SK-N-SH treated with all-trans-retinoic acid at 6 μM for 48 hours (cell line): Measurements from ENCODE around the gene HADHA.
"Not testable (repeated sequence)": the region's sequence is repeated elsewhere in the genome, so short reads cannot be mapped to it uniquely, and the experiment has no call there.

Experiments
- ATAC-seq: fragments of 200-7000 bp; cut with Tn5 transposase; 3 replicates; pipeline ENCODE4 v1.9.1; 2020; ENCODE audit warnings: mild to moderate bottlenecking, moderate library complexity
- ARNTL ChIP-seq: fragments of 450-650 bp; formaldehyde crosslinking; IDR thresholded peaks from 2 replicates; pipeline ENCODE4 v1.5.0; 2020; ENCODE audit warnings: low read depth, mild to moderate bottlenecking, moderate library complexity, borderline replicate concordance
- BACH2 ChIP-seq: fragments of 250-450 bp; sonication (Bioruptor Pico); IDR thresholded peaks from 2 replicates; pipeline ENCODE4 v1.9.0; 2021; ENCODE audit warnings: mild to moderate bottlenecking, borderline replicate concordance
- CSDC2 ChIP-seq: fragments of 250-450 bp; sonication (Bioruptor Pico); IDR thresholded peaks from 2 replicates; pipeline ENCODE4 v1.5.0; 2020; ENCODE audit warnings: mild to moderate bottlenecking, moderate library complexity
- CSRNP3 ChIP-seq: fragments of 250-450 bp; sonication (Bioruptor Pico); IDR thresholded peaks from 2 replicates; pipeline ENCODE4 v1.5.1; 2021; ENCODE audit warnings: mild to moderate bottlenecking, moderate library complexity
- ESRRG ChIP-seq: fragments of 250-450 bp; sonication (Bioruptor Pico); IDR thresholded peaks from 2 replicates; pipeline ENCODE4 v1.6.1; 2021; ENCODE audit warnings: mild to moderate bottlenecking
- GLIS3 ChIP-seq: fragments of 250-450 bp; sonication (Bioruptor Pico); IDR thresholded peaks from 2 replicates; pipeline ENCODE4 v1.5.0; 2020; ENCODE audit warnings: mild to moderate bottlenecking, moderate library complexity
- ISL1 ChIP-seq: fragments of 250-450 bp; sonication (Bioruptor Pico); IDR thresholded peaks from 2 replicates; pipeline ENCODE4 v2.1.2; 2022; ENCODE audit warnings: mild to moderate bottlenecking, moderate library complexity
- OSR1 ChIP-seq: fragments of 250-450 bp; sonication (Bioruptor Pico); IDR thresholded peaks from 2 replicates; pipeline ENCODE4 v1.8.0; 2022; ENCODE audit warnings: moderate library complexity, mild to moderate bottlenecking, inconsistent platforms
- PPARA ChIP-seq: fragments of 250-450 bp; sonication (Bioruptor Pico); IDR thresholded peaks from 2 replicates; pipeline ENCODE4 v1.5.0; 2020; ENCODE audit warnings: mild to moderate bottlenecking, borderline replicate concordance
- RARB ChIP-seq: fragments of 250-450 bp; sonication (Bioruptor Pico); IDR thresholded peaks from 2 replicates; pipeline ENCODE4 v1.8.0; 2021; ENCODE audit warnings: mild to moderate bottlenecking, moderate library complexity
- SNAI2 ChIP-seq: fragments of 250-450 bp; sonication (Bioruptor Pico); IDR thresholded peaks from 2 replicates; pipeline ENCODE4 v1.5.0; 2020; ENCODE audit warnings: mild to moderate bottlenecking, moderate library complexity
- TCF4 ChIP-seq: fragments of 250-450 bp; sonication (Bioruptor Pico); IDR thresholded peaks from 2 replicates; pipeline ENCODE4 v1.8.0; 2021; ENCODE audit warnings: mild to moderate bottlenecking, moderate library complexity, borderline replicate concordance
- TSHZ2 ChIP-seq: fragments of 250-450 bp; sonication (Bioruptor Pico); IDR thresholded peaks from 2 replicates; pipeline ENCODE4 v1.5.0; 2020; ENCODE audit warnings: mild to moderate bottlenecking, moderate library complexity
- ZC3H10 ChIP-seq: fragments of 250-450 bp; sonication (Bioruptor Pico); IDR thresholded peaks from 2 replicates; pipeline ENCODE4 v1.5.1; 2021; ENCODE audit warnings: mild to moderate bottlenecking, moderate library complexity
- ZFP3 ChIP-seq: fragments of 250-450 bp; sonication (Bioruptor Pico); IDR thresholded peaks from 2 replicates; pipeline ENCODE4 v1.5.0; 2020; ENCODE audit warnings: mild to moderate bottlenecking, moderate library complexity
- ZFP30 ChIP-seq: fragments of 450-650 bp; formaldehyde crosslinking; IDR thresholded peaks from 2 replicates; pipeline ENCODE4 v1.5.0; 2022; ENCODE audit warnings: mild to moderate bottlenecking, moderate library complexity
- ZNF70 ChIP-seq: fragments of 450-650 bp; formaldehyde crosslinking; IDR thresholded peaks from 2 replicates; pipeline ENCODE4 v1.5.0; 2020; ENCODE audit warnings: mild to moderate bottlenecking, moderate library complexity
- ZNF8 ChIP-seq: fragments of 450-650 bp; formaldehyde crosslinking; IDR thresholded peaks from 2 replicates; pipeline ENCODE4 v1.5.0; 2020; ENCODE audit warnings: mild to moderate bottlenecking, moderate library complexity
- TF ChIP-seq, protein P1 (sequence below): fragments of 250-450 bp; sonication (Bioruptor Pico); IDR thresholded peaks from 2 replicates; pipeline ENCODE4 v1.5.1; 2020; ENCODE audit warnings: low read depth, mild to moderate bottlenecking, moderate library complexity
- TF ChIP-seq, protein P2 (sequence below): fragments of 250-450 bp; sonication (Bioruptor Pico); IDR thresholded peaks from 2 replicates; pipeline ENCODE4 v1.8.0; 2020; ENCODE audit warnings: mild to moderate bottlenecking, moderate library complexity, borderline replicate concordance

The HADHA gene

DNA sequence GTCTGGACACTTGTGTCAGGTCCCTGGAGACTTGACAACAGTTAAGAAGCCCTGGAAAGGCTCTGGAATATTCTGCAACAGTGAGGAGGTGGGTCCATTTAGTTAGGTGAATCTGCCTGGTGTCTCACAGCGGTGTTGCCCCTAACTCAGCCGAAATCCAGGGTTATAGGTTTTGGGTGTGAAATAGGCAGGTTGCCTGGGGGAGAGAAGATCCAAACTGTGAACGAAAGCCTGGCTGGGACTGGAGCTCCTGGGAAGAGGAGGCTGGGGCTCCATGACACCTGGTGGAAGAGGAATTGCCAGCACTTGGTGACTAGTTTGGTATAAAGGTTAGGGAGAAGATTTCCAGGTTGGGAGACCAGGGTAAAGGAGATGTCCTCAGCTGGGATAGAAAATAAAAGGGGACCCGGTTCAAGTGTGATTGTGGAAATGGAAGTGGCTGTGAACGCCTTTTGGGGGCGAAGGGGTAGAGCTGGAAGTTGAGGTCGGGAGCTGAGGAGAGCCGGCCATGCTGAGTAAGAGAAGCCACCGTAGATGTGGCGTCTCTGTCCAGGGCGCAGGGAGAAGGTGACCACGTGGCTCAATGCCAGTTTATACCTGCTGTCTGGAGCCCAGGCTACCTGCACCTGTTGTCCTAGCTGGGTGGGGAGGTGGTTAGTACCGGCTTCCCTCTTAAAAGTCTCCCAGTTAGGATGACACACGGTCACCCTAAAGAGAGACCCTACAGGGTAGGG, 74.6 kb downstream of the HADHA start:
- no peak for ATAC-seq
- TF ChIP-seq OSR1 (CRISPR knock-in tag) (no peak), ZNF70 (CRISPR knock-in tag) (no peak), ARNTL (CRISPR knock-in tag) (no peak), SNAI2 (CRISPR knock-in tag) (no peak)
- TF ChIP-seq, protein P1, sequence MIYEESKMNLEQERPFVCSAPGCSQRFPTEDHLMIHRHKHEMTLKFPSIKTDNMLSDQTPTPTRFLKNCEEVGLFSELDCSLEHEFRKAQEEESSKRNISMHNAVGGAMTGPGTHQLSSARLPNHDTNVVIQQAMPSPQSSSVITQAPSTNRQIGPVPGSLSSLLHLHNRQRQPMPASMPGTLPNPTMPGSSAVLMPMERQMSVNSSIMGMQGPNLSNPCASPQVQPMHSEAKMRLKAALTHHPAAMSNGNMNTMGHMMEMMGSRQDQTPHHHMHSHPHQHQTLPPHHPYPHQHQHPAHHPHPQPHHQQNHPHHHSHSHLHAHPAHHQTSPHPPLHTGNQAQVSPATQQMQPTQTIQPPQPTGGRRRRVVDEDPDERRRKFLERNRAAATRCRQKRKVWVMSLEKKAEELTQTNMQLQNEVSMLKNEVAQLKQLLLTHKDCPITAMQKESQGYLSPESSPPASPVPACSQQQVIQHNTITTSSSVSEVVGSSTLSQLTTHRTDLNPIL: no peak
- TF ChIP-seq, all 23 proteins: peak for 0

DNA sequence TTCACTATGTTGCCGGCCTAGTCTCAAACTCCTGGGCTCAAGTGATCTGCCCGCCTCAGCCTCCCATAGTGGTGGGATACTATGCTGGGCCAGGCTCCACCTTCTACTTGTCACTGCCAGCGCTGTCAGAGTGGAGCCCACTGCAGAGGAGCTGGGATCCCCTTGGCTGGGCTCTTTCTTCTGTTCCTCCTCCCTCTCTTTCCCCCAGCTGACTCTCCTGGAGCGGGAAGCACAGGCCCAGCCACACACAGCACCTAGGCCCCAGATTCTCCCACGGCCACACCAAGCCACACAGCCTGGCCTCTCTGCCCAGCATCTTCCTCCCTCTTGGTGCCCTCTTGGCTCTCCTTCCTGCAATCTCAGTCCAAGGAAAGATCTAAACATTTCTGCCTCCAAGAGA, 75.2 kb downstream of the HADHA start:
- ATAC-seq: no peak
- no peak for TF ChIP-seq ZNF70 (CRISPR knock-in tag)
- TF ChIP-seq TSHZ2 (CRISPR knock-in tag): no peak
- TF ChIP-seq ZC3H10 (CRISPR knock-in tag): no peak
- TF ChIP-seq ESRRG: no peak
- TF ChIP-seq SNAI2 (CRISPR knock-in tag): no peak
- TF ChIP-seq CSDC2 (CRISPR knock-in tag): no peak
- no peak for TF ChIP-seq CSRNP3 (CRISPR knock-in tag)
- TF ChIP-seq ARNTL (CRISPR knock-in tag): no peak
- no peak for TF ChIP-seq ISL1 (CRISPR knock-in tag)
- no peak for TF ChIP-seq TCF4
- TF ChIP-seq GLIS3 (CRISPR knock-in tag): no peak
- TF ChIP-seq OSR1 (CRISPR knock-in tag): no peak
- no peak for TF ChIP-seq ZFP30 (CRISPR knock-in tag)
- TF ChIP-seq ZNF8 (CRISPR knock-in tag): no peak
- TF ChIP-seq RARB (CRISPR knock-in tag): no peak
- no peak for TF ChIP-seq PPARA
- TF ChIP-seq BACH2 (CRISPR knock-in tag): no peak
- TF ChIP-seq ZFP3: no peak
- TF ChIP-seq, protein P2, sequence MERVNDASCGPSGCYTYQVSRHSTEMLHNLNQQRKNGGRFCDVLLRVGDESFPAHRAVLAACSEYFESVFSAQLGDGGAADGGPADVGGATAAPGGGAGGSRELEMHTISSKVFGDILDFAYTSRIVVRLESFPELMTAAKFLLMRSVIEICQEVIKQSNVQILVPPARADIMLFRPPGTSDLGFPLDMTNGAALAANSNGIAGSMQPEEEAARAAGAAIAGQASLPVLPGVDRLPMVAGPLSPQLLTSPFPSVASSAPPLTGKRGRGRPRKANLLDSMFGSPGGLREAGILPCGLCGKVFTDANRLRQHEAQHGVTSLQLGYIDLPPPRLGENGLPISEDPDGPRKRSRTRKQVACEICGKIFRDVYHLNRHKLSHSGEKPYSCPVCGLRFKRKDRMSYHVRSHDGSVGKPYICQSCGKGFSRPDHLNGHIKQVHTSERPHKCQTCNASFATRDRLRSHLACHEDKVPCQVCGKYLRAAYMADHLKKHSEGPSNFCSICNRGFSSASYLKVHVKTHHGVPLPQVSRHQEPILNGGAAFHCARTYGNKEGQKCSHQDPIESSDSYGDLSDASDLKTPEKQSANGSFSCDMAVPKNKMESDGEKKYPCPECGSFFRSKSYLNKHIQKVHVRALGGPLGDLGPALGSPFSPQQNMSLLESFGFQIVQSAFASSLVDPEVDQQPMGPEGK (CRISPR knock-in tag): no peak
- TF ChIP-seq, protein P1: no peak

DNA sequence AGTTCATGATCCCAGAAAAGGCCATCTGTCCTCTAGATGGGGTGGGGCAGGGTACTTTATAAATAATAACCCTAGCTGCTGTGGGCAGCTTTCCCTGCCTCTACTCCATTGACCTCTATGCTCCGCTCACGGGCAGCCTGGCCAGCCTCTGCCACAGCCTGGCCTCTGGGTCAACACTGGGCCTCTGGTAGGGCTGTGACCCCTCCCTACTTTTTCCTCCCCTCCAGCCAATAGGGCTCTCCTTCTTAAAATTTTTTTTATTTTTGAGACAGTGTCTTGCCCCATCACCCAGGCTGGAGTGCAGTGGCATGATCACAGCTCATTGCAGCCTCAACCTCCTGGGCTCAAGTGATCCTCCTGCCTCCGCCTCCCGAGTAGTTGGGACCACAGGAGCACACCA, 75.6 kb downstream of the HADHA start:
- TF ChIP-seq PPARA (no peak), TSHZ2 (CRISPR knock-in tag) (no peak), ZC3H10 (CRISPR knock-in tag) (no peak), ZNF70 (CRISPR knock-in tag) (no peak)
- no peak for ATAC-seq

- not testable (repeated sequence) for ATAC-seq
Observed at GRCh38 chr2:26166541-26166940, 77.9 kb downstream of the HADHA start.
